Activated CD4-positive, alpha-beta T cell treated with anti-CD3 and anti-CD28 coated beads, Interleukin-2, amount 50 U/mL, for 1 hour (primary cell): ENCODE measurements around the gene EPHB2.
"Not testable (repeated sequence)": the region's sequence is repeated elsewhere in the genome, so short reads cannot be mapped to it uniquely, and the experiment has no call there.

Source experiments
- DNase-seq: peaks from one replicate; pipeline ENCODE4 v3.0.0-alpha.2; 2020

EPHB2 gene

DNA sequence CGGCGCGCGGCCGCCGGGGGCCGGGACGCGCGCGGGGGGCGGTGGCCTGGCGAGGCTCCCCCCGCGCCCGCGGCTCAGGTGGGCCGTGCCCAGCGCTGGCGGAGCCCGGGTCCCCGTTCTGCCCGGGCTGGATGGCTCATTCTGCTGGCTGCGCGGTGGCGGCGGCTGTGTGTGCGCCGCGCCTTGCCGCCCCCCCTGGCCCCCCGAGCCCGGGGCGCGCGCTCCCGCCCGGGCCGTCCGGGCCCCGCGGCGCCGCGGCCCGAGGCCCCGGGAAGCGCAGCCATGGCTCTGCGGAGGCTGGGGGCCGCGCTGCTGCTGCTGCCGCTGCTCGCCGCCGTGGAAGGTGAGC is at the start of gene EPHB2:
EPHB2 (plus strand) TSS at position 139 of the 349 bp plus-strand sequence; CDS start at position 283, 144 bp downstream.
- DNase-seq: peak; percentile 8

DNA sequence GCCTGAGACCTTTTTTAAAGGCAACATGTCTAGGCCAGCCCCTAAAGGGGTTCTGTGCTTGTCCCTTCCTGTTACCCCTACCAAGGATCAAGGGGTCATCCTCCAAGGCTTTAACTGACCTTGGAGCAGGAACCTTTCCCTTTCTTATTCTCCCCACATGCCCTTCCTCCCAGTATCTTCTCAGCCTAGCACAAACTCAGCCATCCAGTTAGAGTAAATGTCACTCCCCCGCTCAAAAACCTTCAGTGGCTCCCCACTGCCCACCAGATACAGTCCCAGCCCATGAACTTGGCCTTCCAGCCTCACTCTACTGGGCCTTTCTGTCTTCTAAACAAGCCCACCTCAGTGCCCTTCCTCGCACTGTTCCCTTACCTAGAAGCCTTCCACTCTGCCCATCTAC is 48.8 kb upstream of the EPHB2 start:
- no peak for DNase-seq

DNA sequence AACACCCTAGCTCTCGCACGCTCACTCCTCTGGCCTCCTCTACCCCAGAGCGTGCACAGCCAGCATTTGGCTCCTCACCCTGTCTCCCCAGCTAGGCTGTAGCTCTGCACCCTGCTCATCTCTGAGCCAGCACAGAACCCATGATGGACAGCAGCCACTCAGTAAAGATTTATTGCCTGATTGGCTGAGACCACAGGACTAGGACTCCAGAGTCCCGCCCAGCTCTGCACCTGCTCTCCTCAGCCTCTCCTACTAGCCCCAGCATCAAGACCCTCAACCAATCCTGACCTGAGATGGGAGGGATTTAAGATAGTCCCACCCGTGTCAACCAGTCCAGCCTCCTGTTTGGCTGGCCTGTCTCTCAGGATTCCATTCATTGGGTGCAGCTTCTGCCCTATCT is 48.3 kb upstream of the EPHB2 start:
- DNase-seq: no peak

DNA sequence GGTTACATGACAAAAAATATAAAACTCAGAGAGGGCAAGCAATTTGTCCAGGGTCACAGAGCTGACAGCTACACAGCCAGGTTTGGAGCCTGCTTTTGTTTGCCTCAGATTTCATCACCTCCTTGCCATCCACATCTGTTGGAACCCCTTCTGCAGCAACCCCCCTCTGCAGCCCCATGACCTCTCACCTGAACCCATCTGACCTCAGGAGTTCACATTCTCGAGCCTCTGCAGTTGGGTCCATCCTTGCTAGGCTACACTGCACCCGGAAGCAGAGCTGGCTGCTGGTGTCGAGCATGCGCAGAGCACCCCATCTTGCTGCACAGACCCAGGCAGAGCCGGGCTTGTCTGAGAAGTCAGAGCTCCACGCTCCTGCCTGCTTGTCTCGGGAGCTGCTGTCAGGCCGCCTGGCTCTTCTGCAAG is 47.6 kb upstream of the EPHB2 start:
- no peak for DNase-seq

DNA sequence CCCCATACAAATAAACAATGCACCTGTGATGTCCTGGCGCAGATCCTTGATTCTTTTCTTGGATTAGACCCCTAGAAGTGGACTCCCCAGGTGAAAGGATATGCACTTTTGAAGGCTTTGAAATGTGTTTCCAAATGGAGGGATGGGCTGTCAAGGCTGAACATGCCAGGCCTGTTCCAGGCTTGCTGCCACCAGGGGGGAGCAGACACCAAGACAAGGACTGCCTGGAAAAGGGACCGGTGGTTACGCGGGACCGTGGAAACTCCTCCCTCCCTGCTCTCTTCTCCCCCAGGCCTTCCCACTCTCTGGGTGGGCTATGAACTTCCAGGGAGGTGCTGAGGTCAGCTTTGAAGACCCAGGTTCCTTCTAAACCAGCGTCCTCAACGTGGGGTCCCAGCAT is 44.9 kb upstream of the EPHB2 start:
- DNase-seq: no peak

DNA sequence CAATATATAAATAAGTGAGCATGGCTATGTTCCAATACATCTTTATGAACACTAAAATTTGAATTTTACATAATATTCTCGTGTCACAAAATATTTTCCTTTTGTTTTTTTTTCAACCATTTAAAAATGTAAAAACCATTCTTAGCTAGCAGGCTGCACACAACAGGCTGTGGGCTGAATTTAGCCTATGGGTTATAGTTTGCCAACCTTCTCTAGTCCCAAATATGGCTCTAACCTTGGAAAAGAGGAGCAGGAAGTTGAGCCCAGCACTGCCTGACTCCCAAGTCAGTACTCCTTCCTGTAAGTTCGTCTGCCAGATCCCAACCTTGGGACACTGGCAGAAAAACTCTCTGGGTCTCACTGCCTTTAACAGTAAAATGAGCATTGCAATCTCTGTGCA is 44.2 kb upstream of the EPHB2 start:
- no peak for DNase-seq

DNA sequence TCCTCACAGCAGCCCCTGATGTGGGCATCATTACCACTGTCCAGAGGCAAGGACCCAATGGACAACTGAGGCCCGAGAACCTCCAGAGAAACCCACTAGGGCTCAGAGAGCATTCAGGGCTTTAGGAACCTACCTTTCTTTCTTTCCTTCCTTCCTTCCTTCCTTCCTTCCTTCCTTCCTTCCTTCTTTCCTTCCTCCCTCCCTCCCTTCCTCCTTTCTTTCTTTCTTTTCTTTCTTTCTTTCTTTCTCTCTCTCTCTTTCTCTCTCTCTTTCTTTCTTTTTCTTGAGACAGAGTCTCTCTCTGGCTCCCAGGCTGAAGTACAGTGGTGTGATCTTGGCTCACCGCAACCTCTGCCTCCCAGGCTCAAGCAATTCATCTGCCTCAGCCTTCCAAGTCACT is 41.8 kb upstream of the EPHB2 start:
- not testable (repeated sequence) for DNase-seq

DNA sequence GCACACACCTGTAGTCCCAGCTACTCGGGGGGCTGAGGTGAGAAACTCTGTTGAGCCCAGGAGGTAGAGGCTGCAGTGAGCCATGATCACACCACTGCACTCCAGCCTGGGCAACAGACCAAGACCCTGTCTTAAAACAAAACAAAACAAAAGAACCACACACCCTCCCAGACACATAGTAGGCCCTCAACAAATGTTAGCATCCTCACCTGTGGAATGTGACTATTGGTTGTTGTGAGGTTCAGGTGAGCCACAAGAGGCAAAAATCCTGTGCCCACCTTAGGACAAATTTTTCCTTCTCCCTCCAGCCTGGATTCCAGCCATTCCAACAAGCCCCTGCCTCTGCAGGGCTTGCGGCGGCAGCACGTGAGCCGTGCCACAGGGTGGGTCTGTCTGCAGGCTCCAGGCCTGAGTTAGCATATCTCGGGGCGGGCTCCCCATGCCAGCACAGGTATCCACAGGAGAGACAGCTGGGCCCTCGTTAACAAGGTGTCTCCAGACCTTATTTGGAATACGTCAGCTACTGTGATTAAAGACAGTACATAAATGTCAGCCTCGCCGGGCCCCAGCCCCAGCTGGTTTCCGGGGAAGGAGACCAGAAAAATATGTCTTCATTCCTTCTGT is 40.2 kb upstream of the EPHB2 start:
- DNase-seq: no peak

DNA sequence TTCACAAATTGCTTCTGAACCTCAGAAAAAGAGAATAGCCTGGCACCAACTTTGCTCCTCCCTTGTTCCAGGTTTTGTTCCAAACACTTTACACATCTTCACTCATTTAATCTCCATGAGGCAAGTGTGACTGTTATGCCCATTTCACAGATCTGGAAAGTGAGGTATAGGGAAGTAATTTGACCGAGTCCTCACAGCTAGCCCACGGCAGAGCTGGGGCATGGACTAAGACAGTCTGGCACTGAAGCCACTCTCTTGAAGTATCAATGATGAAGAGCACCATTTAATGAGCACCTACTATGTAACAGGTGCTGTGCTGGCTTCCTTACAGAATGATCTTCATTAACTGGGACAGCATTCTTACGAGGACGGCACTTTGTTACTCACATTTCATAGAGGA is 38.6 kb upstream of the EPHB2 start:
- DNase-seq: no peak

DNA sequence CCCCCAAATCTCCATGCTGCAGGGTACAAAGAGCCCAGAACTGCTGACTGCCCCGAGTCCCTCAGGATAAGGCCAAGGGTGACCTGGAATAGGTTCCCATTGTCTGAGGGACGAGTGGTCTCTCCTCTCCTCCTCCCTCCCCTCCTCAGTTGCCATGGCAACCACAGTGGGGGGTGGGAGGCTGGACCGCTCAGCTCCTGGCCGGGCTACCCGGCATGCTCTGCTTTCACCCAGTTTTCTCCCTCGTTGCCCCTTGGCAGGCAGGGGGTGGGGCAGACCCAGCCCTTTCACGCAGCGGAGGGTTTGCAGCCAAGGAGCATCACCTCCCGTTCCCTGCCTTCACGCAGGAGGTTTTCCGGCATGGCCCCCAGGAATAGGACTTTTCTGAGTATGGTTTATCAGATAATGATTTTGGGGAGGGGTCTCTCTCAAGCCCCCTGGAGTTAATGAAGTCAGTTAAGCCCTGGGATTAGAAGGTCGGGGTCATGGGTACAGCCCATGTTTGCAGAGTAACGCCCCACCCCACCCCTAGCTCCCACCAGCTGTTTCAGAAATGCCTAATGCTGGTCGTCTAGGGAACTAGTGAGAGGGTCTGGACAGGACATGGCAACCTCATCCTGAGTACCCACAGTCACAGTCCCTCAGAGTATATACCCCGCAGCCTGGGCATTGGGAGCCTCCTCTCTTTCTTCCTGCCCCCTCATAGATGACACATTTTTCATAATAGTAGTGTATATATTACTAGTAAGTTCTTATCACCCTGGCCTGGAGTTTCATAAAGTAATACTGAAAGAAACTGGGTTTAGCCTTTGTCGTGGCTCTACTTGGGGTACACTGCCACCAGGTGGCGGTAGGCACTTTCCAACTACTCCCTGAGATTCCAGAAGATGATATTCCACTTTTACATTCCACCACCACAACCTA is 36.9 kb upstream of the EPHB2 start:
- DNase-seq: no peak

DNA sequence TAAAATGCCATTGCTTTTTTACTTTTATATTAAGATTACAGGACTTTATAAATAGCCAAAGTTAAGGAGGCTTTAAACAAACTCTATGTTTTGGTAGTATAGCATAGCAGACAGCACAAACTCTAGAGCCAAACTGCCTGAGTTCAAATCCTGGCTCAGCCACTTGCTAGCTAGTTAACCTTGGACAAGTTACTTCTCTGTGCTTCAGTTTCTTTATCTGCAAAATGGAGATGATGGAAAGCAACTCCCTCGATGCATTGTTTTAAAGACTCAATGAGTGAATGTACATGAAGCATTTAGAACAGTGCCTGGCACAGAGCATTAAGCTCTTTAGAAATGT is 36.3 kb upstream of the EPHB2 start:
- DNase-seq: no peak

DNA sequence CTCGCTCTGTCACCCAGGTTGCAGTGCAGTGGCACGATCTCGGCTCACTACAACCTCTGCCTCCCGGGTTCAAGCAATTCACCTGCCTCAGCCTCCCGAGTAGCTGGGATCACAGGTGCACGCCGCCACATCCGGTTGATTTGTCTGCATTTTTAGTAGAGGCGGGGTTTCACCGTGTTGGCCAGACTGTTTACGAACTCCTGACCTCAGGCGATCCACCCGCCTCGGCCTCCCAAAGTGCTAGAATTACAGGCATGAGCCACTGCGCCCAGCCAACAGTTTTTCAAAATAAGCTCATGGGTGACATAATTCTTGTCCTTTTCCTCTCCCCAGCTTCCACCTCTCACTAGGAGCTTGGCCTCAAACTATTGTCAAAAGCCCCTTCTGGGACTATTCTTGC is 34.5 kb upstream of the EPHB2 start:
- not testable (repeated sequence) for DNase-seq

DNA sequence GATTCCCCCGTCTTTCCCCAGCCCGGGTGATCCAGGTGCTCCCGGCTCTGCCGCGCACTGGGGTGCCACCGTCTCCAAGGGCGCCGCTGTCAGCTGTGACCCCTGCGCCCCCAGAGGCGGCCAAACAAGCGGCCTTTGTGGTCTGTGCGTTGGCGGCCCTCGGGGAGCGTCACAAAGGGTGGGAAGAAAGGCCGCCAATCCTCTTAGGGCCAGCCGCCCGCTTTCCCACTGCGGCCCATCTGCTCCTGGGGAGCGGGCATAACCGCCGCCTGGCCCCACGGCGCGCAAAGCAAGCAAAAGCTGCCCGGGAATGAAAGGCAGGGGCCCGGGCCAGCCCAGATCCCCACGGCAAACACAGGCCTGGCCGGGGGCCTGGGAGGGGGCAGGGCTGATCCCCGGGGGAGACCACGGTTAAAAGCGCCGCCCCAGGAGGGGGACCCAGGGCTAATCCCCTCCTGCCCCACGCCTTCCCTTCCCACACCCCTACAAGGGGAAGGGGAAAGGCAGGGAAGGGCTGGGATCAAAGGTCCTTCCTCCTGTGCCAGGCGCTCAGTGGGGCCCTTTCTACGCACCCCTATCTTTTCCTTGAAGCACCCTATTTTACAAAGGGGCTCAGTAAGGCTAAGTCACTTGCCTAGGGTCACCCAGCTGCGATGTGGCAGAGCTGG is 33.6 kb upstream of the EPHB2 start:
- no peak for DNase-seq

DNA sequence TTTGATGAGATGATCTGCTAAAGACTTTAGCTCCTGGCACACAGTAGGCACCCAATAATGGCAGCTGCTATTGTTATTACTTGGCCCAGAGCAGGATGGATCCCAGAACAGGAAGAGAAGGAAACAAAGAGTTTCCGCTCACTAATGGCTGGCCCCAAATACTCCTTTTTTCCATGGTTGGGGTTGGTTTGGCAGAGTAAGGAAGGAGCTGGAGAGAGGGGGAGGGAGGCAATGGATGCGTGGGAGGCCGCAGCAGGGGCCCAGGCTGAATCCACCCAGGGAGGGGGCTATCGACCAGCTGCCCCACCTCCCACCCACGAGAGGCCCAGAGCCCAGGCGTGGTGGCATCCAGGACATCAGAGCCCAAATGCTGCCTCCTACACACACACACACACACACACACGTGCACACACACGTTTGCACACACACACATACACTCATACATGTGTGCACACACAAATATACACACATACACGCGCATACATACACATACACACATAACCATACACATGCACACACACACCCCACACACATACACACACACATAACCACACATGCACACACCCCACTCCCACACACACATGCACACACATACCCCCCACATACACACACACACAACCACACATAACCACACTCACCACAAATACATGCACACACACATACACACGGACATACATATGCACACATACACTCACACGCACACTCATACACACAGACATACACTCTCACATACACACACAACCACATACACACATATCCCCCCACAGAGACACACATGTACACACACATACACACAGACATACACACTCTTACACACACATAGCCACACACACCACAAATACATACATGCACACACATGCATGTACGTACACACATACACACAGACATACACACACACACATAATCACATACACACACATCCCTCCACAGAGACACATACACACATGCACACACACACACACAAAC is 32.4 kb upstream of the EPHB2 start:
- DNase-seq: no peak

DNA sequence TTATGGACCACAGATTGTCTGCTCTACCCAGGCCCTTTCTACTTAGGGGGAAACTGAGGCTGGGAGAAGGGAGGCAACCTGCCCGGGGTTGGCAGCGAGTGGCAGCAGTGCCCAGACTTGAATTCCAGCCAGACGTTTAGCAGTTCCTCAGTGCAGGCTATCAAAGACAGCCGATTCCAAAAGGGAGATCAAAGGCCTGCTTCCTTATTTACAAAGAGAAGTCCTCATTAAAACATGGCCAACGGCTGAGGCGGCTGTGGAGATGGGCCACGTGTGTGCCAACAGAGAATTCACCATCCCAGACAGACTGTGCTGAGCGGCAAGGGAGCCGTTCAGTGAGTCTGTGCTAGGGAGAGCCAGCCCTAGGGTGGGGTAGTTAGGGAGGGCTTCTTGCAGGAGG is 29.9 kb upstream of the EPHB2 start:
- no peak for DNase-seq

DNA sequence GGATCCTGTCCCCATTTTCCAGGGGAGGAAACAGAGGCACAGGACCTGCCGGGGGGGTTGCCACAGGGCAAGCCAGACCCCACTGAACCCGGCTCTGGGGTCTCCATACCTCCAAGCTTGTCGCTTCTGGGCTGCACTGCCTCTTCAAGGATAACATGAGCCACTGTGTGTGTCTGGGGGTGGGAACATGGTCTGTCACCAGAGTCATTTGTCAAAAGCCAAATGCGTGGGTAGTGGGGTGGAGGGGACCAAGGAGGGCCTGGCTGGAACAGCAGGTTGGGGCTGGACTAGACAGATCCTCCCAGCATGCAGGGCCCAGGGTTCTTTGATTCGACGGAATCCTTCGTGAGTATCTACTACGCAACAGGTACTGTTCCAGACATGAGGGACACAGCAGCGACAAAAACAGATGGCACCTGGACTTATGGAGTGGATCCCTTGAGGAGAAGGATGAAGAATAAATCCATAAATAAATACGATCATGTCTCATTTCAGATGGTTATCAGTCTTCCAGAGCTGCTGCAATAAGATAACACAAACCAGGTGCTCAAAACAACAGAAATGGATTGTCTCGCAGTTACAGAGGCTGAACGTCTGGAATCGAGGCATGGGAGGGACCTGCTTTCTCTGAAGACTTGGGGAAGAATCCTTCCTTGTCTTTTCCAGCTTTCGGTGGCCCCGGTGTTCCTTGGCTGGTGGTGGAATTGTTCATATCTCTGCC is 28.9 kb upstream of the EPHB2 start:
- no peak for DNase-seq

DNA sequence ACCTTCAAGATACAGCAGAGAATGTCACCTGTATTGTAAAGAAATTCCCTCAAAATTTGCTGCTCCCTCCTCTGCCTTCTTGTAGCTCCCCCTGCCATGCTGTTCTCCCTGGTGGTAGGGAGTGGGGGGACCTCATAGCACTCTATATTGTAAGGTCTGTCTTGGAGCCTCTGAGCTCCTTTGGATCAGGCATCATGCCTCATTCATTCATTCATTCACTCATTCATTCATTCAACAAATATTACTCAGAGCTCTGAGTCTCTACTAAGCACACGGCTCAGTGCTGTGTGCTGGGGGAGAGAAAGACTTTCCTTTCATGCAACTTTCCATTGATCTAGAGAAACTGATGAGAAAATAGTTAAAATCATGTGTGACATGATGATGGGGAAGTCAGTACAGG is 27.1 kb upstream of the EPHB2 start:
- DNase-seq: no peak

DNA sequence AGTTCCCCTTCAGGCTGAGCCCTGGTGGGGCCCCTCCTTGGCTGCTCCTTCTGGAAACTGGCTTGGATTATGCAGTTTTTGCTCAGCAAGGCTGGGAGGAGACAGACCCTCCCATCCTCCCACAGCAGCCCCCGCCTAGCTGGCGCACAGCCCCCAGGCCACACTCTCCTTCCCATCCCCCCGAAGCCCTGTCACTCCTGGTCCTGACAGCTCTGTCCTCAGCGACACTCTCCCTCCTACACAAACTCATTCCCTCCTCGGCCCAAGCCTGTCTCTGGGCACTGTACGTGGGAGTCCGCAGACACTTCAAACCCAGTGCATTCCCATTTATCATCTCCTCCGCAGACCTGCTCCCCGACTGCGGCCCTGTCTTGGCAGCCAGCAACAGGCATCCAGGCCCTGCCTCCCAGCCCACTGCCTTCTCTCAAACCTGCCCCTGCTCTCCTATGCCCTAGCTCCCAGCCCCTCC is 25.0 kb upstream of the EPHB2 start:
- DNase-seq: no peak

DNA sequence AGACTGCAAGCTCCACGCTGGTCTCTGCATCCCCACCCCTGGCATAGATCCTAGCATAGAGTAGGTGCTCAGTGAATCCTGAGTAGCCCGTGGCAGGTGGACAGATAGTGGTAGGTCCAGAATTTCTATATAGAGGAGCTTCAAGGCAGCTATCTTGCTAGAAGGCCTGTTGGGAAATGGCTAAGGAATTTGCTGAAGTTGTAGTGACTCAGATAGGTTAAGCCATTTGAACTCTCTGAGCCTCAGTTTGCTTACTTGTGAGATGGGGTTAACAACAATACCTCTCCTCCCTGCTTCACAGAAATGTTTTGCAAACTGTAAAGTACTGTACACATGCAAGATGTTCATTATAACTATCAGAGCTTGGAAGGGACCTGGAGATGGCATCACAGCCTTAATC is 23.4 kb upstream of the EPHB2 start:
- DNase-seq: no peak

DNA sequence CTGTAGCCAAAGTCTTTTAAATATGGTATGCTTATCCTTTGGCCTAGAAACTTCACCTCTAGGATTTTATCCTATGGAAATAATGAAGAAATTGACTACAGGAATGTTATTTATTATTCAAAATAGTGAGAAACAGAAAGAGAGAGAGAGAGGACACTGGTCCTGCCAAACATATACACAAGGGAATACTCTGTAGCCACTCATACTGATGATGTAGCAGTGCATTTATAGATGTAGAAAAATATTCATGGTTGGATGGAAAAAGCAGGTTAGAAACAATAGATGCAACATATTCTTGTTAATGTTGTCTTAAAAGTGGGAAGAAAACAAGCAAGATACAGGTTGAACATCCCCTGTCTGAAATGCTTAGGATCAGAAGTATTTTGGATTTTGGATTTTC is 22.2 kb upstream of the EPHB2 start:
- no peak for DNase-seq

DNA sequence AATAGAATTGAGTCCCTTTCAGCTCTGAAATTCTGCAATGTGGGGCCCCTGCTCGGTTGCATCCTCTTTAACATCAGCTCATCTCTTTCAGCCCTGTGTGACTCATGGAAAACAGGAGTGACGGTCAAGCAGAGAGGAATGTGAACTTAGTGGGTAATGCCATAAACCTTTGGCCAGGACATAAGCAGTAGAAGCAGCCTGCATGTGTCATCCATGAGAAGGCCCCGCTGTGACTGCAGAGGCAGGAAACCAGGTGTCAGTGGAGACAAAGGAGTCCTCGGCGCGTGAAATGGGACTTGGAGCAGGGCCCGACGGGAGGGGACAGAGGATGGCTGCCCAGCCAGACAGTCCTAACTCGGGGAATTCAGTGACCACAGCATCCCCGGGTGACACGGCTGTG is 21.1 kb upstream of the EPHB2 start:
- no peak for DNase-seq
